Activated T-cell treated with anti-CD3 and anti-CD28 coated beads, Interleukin-2, amount 50 U/mL, for 48 hours (primary cell): ENCODE results near the gene GABRB3.

Experiments used
- DNase-seq, 2 experiments: peaks; one replicate each; pipeline ENCODE4 v3.0.0-alpha.2; 2020

The GABRB3 gene

DNA sequence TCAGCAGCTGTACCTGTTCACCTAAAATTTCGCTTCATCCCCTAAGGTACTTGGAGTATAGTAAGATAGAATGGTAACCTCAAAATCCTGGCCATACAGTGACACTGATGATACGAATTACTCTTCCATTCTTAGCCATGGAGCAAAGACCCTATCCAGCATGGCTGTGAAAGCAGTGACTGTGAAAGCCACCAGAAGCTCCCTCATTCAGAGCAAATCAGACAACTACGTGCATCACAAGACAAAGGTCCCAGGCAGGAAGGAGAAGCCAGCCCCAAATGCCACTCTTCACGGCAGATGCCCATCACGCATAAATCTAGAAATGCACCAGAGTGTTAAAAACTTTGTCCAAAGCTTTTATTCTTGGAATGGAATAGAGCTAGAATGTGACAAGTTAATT lies 99.4 kb downstream of the GABRB3 start:
- DNase-seq: no peak

GRCh38 chr15:26670116-26670515 lies 102.8 kb downstream of the GABRB3 start:
- no peak for DNase-seq

DNA sequence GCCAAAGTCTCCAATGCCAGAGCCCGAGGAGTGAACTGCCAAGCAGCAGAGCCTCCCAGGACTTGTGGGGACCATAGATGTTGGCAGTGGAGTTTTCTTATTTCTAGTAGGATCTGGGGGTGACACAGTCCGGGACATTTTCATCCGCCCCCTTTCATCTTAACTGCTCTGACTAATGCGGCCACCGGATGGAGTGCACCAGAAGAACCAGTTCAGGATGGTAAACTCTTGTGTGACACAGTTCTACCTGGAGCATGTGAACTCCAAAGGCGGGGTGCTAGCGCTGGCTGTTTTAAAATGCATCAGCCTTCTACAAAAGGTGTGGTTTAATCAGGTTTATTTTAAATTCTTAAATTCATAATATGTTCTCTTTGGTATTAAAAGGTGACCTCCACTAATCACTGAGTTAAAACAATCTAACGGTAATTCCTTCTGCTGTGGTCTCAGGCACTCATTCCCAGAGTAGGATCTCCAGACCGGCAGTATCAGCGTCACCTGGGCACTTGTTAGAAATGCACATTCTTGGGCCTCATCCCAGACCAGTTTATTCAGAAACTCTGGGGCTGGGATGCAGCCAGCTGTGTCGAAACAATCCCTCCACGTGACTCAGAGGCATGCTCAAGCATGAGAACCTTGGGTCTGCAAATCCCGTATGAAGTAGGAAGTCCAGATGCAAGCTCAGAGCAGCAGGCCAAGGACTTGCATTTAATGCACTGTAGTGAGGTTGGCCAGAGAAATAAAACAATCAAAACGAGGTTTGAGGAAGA lies 105.5 kb downstream of the GABRB3 start:
- no peak for DNase-seq

GRCh38 chr15:26665957-26666791 lies 106.7 kb downstream of the GABRB3 start:
- DNase-seq: no peak

GRCh38 chr15:26662283-26662682 lies 110.6 kb downstream of the GABRB3 start:
- no peak for DNase-seq

DNA sequence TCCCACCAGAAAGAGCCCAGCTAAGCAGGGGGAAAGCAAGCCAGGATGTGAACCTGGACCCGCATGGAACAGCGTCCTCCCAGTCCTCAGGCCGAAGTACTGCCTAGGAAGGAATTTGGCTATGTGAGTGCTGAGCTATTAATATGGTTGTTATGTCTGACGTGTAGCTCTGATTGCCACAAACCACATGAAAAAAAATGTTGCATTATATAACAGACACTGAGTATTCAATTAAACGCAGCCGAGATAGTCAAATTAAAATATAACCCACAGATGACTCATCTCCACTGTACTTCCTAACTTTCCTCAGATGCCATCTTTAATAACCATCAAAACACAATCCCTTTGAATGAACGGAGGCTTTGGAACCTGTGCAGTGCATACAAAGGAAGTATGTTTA lies 111.1 kb downstream of the GABRB3 start:
- no peak for DNase-seq

GRCh38 chr15:26661107-26661506 lies 111.8 kb downstream of the GABRB3 start:
- no peak for DNase-seq

- no peak for DNase-seq
Measured at GRCh38 chr15:26660241-26660640, 112.6 kb downstream of the GABRB3 start.

DNA sequence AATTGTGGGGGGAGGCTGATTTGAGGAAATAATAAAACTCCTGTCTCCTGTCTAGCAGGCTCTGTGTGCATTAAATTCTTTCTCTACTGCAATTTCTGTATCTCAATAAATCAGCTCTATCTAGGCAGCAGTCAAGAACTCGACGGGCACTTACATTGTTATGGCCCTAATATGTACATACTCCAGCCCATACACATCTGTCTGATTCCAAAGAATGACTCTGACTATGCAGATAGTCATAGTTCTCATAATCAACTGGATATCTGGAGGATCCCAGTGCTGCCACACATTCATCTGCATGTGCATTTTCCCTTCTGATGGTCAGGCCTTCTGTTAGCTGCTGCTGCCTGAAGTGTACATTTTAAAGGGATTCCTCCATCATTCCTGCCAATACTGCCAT lies 114.6 kb downstream of the GABRB3 start:
- no peak for DNase-seq

DNA sequence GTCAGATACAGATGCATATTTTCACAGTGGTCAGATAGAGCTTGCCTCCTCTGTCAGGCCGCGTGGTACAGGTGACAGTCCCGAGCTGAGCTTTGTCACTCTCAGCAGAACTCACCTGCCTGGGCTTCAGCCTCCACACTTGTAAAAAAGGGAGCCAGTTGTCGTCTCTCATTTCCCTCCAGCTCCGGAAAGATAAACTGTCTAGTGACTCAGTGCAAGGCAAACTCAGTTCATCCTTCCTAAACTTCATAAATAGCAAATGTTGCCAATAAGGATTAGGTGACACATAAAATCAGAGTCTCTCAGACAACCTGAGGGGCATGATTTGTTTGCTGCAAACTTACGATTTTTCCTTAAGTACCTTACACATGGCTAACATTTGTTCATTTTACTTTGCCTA lies 116.8 kb downstream of the GABRB3 start:
- no peak for DNase-seq

- no peak for DNase-seq
Measured at GRCh38 chr15:26651909-26652308, 121.0 kb downstream of the GABRB3 start.

- no peak for DNase-seq
Measured at GRCh38 chr15:26648676-26649075, 124.2 kb downstream of the GABRB3 start.

- DNase-seq: no peak
Measured at GRCh38 chr15:26644948-26645347, 127.9 kb downstream of the GABRB3 start.

DNA sequence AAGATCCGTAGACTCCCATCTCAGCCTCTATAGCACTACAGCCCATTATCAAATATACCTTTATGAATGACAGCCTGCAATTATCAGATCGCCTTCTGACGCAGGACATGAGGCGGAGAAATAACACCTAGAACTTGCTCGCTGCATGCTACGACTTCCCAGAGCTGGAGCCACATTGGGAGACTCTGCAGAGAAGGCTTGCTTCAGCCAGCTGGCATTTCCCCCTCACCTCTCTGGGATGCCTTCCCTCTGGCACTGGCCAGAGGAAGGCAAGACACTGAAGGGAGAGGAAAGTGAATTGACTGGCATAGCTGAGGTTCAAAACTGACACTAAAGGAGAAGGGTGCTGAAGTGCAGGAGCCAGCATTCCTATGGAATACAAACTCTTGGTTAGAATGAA lies 131.7 kb downstream of the GABRB3 start:
- DNase-seq: no peak

GRCh38 chr15:26640601-26641000 lies 132.3 kb downstream of the GABRB3 start:
- DNase-seq: no peak

DNA sequence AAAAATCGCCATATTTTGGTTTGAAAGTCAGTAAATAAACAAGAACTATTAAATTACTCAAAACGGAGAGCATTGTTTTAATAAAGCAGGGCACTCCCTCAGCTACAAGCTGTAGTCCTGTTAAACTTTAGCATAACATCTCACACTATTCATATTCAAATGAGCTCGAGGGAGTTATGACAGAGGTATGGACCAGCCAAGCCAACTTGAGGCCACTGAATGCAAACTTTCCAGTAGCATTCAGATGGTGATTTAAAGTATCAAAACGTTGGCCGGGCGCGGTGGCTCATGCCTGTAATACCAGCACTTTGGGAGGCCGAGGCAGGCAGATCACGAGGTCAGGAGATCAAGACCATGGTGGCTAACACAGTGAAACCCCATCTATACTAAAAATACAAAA lies 132.9 kb downstream of the GABRB3 start:
- DNase-seq: no peak

- DNase-seq: no peak
Measured at GRCh38 chr15:26635614-26636013, 137.3 kb downstream of the GABRB3 start.

DNA sequence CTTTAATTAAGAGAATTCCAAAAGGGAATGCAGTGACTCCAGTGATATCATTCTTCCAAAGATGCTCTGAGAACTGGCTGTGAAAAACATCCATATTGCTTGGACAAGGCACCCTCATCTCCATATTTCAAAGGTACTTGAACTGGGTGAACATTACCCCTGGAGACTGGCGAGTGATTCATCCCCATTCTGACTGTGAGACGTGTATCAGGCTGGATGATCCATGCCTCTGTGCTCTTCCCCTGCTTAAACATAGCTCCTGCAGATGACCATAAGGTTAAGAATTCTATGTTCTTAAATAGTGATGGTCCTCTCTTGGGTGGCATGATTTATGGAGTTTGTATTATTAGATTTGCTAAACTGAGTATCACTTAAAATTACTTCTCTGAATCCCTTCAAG lies 137.8 kb downstream of the GABRB3 start:
- DNase-seq: no peak

- DNase-seq: no peak
Measured at GRCh38 chr15:26634319-26634718, 138.5 kb downstream of the GABRB3 start.

DNA sequence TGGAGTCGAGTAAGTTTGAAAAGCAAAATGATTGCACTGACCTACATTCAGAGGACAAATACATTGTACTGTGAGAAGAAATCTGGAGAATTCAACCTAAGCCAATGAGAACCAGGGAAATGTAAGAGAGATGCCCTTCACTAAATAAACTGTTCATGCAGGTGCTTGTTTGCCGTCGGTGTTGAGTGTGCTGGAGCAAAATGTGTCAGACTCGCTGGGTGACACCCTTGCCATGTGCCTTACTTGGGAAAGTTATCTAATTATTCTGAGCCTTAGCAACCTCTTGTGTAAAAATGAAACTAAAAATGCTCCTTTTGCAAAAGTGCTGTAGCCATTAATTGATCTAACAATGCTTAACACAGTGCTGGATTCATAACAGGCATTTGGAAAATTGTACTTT lies 140.4 kb downstream of the GABRB3 start:
- DNase-seq: no peak

- DNase-seq: no peak
Measured at GRCh38 chr15:26631894-26632293, 141.0 kb downstream of the GABRB3 start.

DNA sequence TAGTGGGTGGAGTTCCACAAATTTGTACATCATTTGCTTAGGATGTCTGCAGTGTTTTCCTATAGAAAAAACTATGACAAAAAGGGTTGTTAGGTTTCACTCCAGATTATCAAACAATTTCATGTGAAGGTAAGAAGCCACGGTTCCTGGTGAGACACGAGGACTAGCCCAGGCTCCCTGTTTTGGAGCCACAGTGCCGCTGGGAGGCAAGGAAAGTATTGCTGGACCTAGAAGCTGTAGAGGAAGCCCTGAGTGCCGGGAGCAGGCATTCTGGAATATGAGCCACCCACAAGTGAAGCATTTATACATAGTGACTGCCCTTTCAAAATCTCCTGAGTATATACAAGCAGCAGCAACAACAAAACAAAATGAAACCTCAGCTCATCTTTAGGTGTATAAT lies 142.0 kb downstream of the GABRB3 start:
- no peak for DNase-seq

GRCh38 chr15:26628879-26629529 lies 143.9 kb downstream of the GABRB3 start:
- peak in 1 of 2 experiments; percentile 15 for DNase-seq

GRCh38 chr15:26628071-26628470 lies 144.8 kb downstream of the GABRB3 start:
- DNase-seq: no peak
